Iris pigment epithelial cell (primary cell): ENCODE measurements around the gene TCEAL8.

ENCODE experiments used
- DNase-seq: peaks from one replicate; pipeline ENCODE4 v3.0.0-alpha.2; 2011; ENCODE audit warnings: low read depth

The TCEAL8 gene

DNA sequence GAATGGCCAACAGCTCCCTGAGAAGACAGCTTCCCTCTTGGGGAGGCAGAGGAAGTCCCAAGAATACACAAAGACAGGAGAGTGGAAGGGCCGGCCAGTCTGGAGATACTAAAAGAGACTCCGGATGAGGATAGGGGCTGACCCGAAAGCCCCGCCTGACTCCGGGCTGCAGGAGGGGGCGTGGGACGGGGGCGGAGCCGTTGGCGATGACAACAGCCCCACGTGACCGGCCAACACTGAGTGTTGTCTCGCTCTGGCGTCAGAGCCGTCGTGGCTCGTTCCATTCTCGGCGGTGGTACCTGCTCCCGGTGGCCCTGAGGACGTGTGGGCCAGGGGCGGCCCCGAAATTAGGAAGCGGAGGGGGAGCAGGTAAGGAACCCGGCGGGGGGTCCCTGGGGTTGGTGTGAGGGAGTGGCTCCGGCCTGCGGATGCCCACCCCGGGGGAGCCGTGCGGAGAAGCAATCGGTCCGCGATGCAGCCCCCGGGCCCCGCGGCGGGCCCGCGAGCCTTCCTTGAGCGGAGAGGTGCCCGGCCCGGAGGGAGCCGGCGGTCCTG lies 40.0 kb downstream of the TCEAL8 start, which contains the start of gene BEX4:
BEX4 (plus strand) TSS at position 239 of the 555 bp plus-strand sequence. CDS start 1,046 bp downstream, outside the sequence.
- peak; percentile 64 for DNase-seq

- no peak for DNase-seq
Observed at GRCh38 chrX:103212749-103213457, 42.1 kb downstream of the TCEAL8 start.

DNA sequence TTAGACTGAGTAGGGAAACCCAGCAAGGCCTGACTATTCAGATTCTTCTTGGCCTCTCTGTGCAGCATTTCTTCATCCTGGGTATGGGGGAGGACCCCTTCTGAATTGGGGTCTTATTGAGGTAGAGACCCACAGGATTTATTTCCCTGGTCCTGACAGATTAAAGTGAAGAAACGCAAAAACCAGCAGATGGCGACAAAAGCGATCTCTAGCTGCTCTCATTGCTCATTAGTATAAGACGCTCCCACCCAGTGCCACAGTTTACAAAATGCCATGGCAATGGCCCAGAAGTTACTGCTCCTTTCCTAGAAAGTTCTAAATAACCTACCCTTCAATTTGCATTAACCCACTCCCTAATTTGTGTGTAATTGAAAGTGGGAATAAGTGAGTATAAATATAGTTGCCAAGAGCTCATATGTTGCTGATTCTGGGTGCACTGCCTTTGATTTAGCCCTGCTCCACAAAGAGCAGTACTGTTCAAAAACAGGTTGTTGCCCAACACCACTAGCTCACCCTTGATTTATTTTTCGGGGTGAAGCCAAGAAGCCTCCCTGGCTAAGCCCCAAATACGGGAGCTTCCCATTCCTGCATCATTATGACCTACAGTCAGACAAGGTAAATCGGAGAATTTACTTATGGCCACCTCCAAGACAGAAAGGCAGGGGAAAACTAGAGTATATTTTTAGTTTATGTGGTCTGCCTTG lies 43.8 kb downstream of the TCEAL8 start:
- peak; percentile 43 for DNase-seq

DNA sequence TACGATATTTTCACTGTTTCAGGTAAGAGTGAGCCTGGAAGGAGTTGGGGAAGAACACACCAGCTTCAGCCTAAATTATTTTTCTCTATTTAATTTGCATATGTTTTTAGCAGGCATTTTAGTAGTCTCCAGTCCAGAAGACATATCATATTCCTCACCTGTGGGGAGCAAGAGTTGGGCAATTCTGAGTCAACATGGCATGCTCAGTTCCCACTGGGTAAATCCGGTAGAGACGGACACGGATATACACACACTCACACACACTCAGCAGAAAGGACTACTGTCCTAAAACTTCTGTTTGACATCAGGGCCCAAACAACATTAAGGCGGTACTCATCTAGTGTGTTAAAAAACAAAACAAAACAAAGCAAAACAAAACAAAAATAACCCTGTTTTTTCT lies 44.9 kb downstream of the TCEAL8 start:
- no peak for DNase-seq
